Hepatocyte (in vitro differentiated cells): Measurements from ENCODE around the gene CPLX1.

Experiments
- EZH2 ChIP-seq: fragments of 200-600 bp; sonication (generic); IDR thresholded peaks from 2 replicates; pipeline ENCODE4 v1.6.1; 2016; ENCODE audit warnings: antibody characterized with exemption, mild to moderate bottlenecking, borderline replicate concordance
- EZH2phosphoT487 ChIP-seq: fragments of 200-600 bp; sonication (generic); IDR thresholded peaks from one replicate; pipeline ENCODE4 v1.6.1; 2018; ENCODE audit warnings: antibody characterized with exemption, mild to moderate bottlenecking, low read depth, moderate library complexity; ENCODE audit not compliant: unreplicated experiment, severe bottlenecking
- TF ChIP-seq, protein P1 (sequence below): fragments of 200-600 bp; sonication (generic); IDR thresholded peaks from 2 replicates; pipeline ENCODE4 v1.5.1; 2016; ENCODE audit warnings: antibody characterized with exemption, mild to moderate bottlenecking; ENCODE audit not compliant: poor library complexity

DNA sequence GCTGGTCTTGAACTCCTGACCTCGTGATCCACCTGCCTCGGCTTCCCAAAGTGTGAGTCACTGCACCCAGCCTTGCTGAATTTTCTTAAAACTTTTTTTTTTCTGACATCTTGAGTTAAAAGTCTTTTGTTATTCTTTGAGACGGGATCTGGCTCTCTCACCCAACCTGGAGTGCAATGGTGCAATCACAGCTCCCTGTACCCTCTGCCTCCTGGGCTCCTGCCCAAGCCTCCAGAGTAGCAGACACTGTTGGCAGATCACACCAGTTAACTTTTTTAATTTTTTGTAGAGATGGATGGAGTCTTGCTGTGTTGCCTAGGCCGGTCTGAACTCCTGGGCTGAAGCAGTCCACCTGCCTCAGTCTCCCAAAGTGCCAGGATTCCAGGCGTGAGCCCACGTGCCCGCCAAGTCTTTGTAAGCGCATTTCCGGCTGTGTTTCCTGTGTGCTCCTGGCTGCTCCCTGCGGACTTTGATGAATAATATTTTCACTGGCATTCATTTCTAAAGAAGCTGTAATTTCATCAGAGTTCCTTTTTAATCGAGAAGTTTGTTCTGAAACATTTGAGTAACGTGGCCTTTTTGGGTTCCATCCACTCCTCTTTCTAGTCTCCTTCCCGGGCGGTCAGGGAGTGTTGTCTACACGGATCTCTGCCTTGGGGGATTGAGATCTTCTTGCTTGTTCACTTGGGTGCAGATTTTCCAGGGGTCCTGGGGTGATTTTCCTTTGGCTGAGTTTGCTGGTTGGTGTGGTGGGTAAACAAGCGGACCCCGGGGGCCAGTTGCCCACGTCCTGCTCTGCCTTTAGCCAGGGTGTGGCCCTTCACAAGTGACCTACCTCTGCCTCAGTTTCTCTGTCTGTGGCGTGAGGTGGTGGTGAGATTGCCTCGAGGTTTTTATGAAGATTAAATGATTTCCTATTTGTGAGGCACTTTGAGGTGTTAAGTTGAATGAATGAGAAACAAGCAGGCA, 75.9 kb downstream of the CPLX1 start:
- TF ChIP-seq, protein P1, sequence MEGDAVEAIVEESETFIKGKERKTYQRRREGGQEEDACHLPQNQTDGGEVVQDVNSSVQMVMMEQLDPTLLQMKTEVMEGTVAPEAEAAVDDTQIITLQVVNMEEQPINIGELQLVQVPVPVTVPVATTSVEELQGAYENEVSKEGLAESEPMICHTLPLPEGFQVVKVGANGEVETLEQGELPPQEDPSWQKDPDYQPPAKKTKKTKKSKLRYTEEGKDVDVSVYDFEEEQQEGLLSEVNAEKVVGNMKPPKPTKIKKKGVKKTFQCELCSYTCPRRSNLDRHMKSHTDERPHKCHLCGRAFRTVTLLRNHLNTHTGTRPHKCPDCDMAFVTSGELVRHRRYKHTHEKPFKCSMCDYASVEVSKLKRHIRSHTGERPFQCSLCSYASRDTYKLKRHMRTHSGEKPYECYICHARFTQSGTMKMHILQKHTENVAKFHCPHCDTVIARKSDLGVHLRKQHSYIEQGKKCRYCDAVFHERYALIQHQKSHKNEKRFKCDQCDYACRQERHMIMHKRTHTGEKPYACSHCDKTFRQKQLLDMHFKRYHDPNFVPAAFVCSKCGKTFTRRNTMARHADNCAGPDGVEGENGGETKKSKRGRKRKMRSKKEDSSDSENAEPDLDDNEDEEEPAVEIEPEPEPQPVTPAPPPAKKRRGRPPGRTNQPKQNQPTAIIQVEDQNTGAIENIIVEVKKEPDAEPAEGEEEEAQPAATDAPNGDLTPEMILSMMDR, result no peak
- TF ChIP-seq EZH2, result no peak
- TF ChIP-seq EZH2phosphoT487, result no peak
